ENCODE data around the gene SCRT2.

SCRT2 gene

DNA sequence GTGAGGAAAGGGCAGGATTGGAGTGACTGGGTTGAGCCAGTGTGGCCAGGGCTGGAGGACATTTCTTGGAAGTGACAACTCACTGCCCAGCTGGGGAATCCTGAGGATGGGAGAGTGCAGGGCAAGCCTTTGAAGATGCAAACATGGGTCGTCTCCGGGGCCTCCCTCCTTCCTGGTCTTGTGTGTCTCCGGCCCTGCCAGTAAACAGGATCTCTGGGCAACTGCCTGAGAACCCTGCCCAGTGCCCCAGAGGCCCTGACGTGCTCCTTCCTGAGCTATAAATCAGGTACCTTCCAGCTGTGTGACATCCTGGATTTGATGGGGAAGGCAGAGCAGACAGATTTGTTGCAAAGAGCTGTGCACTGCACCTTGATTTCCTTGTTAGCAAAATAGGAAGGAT lies 52.6 kb downstream of the SCRT2 start:
- no peak for DNase-seq

DNA sequence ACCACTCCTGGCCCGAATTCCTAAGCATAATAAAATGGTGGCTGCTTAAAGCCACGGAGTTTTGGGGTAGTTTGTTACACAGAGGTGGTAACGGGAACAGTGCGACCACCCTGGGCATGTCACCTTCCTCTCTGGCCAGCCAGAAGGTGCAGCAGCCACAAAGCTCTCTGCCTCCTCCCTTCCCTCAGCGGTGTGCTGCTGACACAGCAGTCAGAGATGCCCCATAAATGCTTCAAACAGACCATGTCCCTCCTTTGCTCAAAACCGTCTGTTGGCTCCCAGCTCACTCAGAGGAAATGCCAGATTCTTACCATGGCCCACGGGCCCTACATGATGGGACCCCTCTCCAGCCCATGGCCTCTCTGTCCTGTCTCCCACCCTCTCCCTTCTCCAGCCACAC lies 53.4 kb downstream of the SCRT2 start:
- DNase-seq = no peak

DNA sequence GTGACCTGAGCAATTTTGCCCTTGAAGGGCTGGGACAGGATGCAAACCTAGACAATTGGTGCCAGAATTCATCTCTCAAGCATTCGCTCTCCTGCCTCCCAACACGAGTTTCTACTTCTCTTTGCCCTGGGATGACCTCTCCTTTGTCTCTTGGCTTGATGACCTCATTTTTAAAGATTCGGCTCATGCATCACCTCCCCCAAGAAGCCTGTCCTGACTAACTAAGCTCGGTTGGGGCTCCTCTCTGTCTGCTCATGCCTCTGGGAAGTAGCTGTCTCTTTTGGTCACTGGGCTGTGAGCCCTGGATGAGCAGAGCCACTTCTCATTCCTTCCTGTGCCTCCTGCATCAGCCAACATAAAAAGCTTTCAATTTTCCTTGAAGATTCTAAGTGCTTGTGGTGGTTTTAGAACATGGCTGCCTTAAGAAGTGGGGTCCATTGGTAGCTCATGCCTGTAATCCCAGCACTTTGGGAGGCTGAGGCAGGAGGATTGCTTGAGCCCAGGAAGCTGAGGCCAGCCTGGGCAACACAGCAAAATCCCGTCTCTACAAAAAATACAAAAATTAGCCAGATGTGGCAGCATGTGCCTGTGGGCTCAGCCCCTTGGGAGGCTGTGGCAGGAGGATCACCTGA lies 54.4 kb downstream of the SCRT2 start:
- no peak for DNase-seq

DNA sequence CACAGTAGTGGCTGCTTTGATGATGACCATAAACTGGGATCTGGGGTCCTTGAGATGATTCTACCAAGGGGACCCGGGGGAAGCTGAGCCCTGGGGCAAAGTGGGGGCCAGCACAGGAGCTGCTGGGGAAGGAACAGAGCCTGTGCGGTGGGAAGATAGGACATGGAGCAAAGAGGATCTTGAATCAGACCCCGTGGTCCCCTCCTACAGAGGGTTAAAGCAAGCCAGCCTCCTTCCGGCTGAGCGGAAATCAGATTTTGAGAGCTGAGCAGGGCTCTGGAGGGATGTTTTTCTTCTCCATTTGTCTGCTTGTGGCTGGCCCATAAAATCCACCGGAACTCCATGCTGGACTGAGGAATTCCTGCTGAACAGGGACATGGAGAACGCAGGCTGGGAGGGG lies 55.4 kb downstream of the SCRT2 start:
- DNase-seq = no peak

DNA sequence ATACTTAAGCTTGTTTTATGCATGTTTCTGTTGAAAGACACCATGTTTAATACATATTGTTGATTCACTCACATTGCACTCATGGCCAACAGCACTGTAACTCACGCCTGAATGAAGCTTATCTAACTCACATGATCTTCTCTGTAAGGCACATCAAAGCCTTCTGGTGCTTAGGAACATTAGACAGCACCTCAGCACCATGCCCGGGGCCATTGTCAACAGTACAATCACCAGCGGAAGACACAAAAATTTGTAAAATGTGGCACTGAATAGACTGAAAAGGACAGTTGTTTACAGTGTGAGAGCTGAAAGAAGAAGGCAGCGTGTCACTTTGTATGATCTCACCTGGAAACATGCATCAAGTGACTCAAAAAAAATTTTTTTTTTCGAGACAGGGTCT lies 56.6 kb downstream of the SCRT2 start:
- DNase-seq = no peak

DNA sequence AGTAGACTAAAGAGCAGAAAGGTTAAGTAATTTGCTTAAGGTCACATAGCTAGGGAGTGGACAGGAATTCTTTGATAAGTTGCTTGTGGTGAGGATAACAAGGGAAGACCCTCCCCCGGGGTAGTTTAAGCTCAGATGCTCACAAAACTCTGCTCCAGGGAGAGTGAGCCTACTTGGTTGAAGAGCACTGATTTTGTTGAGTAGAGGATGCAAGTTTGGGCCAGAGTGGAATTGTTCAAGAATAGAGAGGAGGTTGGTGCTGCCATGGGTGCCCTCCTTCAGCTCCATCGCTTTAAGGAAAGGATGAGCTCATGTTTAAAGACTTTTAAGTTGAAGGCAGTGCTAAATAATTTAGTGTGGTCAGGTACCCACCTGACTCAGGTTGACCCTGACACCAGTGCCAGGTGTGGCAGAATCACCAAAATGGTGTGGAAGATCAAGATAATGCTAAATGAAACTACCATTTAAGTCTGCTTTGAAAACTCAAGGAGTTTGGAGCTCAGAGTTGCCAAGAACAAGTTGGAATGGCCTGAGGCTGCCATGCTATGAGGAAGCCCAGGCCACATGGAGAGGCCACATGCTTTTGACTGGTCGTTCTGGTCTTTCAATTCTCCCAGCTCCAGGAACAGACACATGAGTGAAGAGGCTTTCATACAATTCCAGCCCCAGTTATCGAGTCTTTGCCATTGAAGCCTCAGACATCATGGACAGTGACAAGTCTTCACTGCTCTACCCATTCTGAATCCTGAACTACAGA lies 57.5 kb downstream of the SCRT2 start:
- no peak for DNase-seq

DNA sequence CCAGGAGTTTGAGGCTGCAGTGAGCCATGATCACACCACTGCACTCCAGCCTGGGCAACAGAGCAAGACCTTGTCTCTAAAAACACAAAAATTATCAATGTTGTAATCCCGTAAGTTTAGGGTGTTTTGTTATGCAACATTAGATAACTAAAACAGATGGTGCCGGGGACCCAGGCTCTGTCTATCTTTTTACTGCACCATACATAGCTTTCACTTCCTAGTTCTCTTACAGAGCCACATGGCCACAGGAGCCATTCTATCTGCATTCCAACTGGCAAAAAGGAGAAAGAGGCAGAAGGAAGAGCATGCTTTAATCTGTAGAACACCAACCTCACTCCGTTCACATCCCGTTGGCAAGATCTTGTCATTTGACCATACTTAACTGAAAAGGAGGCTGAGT lies 60.1 kb downstream of the SCRT2 start:
- DNase-seq = no peak

DNA sequence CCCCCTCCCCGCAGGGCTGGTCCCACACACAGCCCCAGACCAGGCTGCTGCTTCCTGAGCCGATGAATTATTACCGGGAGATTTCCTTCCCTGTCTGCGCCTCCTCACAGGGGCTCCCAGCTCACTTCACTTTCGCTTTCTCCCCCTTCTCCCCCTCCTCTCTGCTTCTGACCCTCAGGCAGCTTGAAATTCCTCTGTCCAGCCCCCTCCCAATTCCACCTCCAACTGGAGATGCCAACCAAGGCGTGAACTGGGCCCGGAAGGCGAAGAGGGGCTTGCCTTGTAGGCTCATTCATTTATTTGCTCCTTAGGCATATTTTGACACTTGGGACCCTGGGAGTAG lies 63.8 kb downstream of the SCRT2 start:
- no peak for DNase-seq
